ENCODE results near the gene HSF4. TPM values are rescaled to one million over a fixed set of nuclear protein-coding genes. Genes with fewer than 3 reads are reported as not detected.

HSF4 gene
- polyA plus RNA-seq, 4 donors, result 4.6 to 15.1 (median 7.6) TPM

DNA sequence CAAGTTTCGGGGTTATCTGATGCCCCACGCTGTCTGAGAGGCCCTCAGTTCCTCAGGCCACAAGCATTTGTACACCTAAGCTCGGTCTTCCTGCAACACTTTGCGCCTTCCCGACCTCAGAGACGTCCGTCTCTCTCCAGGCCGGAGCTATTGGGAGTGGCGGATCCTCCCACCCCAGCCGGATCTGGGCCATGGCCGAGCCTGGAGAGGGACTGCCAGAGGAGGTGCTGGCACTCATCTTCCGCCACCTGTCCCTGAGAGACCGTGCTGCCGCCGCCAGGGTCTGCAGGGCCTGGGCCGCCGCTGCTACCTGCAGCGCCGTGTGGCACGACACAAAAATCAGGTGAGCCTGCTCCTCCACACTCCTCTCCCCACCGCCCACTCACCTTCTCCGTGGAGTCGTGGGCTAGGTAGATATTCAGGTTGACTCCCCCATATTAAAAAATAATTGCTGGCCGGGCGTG is 2.9 kb upstream of the HSF4 start:
- no peak for FAIRE-seq
- Histone ChIP-seq H3K9me3 (ENCODE audit: control insufficient read depth in 2 of 2, insufficient read depth in 1 of 2, low read depth in 1 of 2, low read length in 1 of 2) (no peaks in the 10 kb centered on the region), H3K4me1 (ENCODE audit: control insufficient read depth in 3 of 3, insufficient read depth in 2 of 3, low read depth in 1 of 3, low read length in 2 of 3) (peaks cover 4 to 52% (median 24%) of the 10 kb centered on the region in 3 donors), H3K27ac (ENCODE audit: low read depth in 1 of 3, low read length in 2 of 3) (no peak overlapping the region), H3K27me3 (ENCODE audit: control insufficient read depth in 3 of 3, insufficient read depth in 3 of 3, low read length in 3 of 3) (peaks cover 10 to 71% (median 13%) of the 10 kb centered on the region in 3 donors), H3K4me3 (ENCODE audit: low read depth in 1 of 3, low read length in 3 of 3) (no peak overlapping the region), H3K36me3 (ENCODE audit: control insufficient read depth in 3 of 3, insufficient read depth in 2 of 3, low read depth in 1 of 3, low read length in 3 of 3) (no peaks in the 10 kb centered on the region)
- DNase-seq, result no peak
- WGBS, 3 donors, result 53 to 74% (median 71%) methylated on average over 24 to 25 of the region's 25 CpGs

GRCh38 chr16:67162506-67163163 is 1.9 kb upstream of the HSF4 start:
- FAIRE-seq (no peak), DNase-seq (peak in 1 of 2 donors; percentile 16)
- 16 to 35% (median 27%) methylated on average over 43 to 44 of the region's 44 CpGs for WGBS, 3 donors
- Histone ChIP-seq H3K27ac (ENCODE audit: low read depth in 1 of 3, low read length in 2 of 3) (no peak overlapping the region), H3K9me3 (ENCODE audit: control insufficient read depth in 2 of 2, insufficient read depth in 1 of 2, low read depth in 1 of 2, low read length in 1 of 2) (no peaks in the 10 kb centered on the region), H3K27me3 (ENCODE audit: control insufficient read depth in 3 of 3, insufficient read depth in 3 of 3, low read length in 3 of 3) (peaks cover 10 to 74% (median 13%) of the 10 kb centered on the region in 3 donors), H3K36me3 (ENCODE audit: control insufficient read depth in 3 of 3, insufficient read depth in 2 of 3, low read depth in 1 of 3, low read length in 3 of 3) (no peaks in the 10 kb centered on the region), H3K4me1 (ENCODE audit: control insufficient read depth in 3 of 3, insufficient read depth in 2 of 3, low read depth in 1 of 3, low read length in 2 of 3) (peaks cover 4 to 52% (median 24%) of the 10 kb centered on the region in 3 donors), H3K4me3 (ENCODE audit: low read depth in 1 of 3, low read length in 3 of 3) (peak overlapping the region in 2 of 3 donors; percentile 7 to 23)

GRCh38 chr16:67163164-67163998 is 1.2 kb upstream of the HSF4 start:
- no peak for FAIRE-seq

GRCh38 chr16:67163999-67164558 is 466 bp upstream of the HSF4 start:
- 0 to 2% (median 2%) methylated on average over 31 to 34 of the region's 34 CpGs for WGBS, 3 donors
- DNase-seq (peak in 1 of 2 donors; percentile 29), FAIRE-seq (no peak)
- Histone ChIP-seq H3K27me3 (ENCODE audit: control insufficient read depth in 3 of 3, insufficient read depth in 3 of 3, low read length in 3 of 3) (peaks cover 10 to 88% (median 13%) of the 10 kb centered on the region in 3 donors), H3K27ac (ENCODE audit: low read depth in 1 of 3, low read length in 2 of 3) (no peak overlapping the region), H3K9me3 (ENCODE audit: control insufficient read depth in 2 of 2, insufficient read depth in 1 of 2, low read depth in 1 of 2, low read length in 1 of 2) (no peaks in the 10 kb centered on the region), H3K36me3 (ENCODE audit: control insufficient read depth in 3 of 3, insufficient read depth in 2 of 3, low read depth in 1 of 3, low read length in 3 of 3) (no peaks in the 10 kb centered on the region), H3K4me1 (ENCODE audit: control insufficient read depth in 3 of 3, insufficient read depth in 2 of 3, low read depth in 1 of 3, low read length in 2 of 3) (peaks cover 4 to 46% (median 21%) of the 10 kb centered on the region in 3 donors), H3K4me3 (ENCODE audit: low read depth in 1 of 3, low read length in 3 of 3) (peak overlapping the region in 2 of 3 donors; percentile 12 to 23)

More at GRCh38 chr16:67163164-67163998, 1.2 kb upstream of the HSF4 start:
- Histone ChIP-seq H3K27me3 (ENCODE audit: control insufficient read depth in 3 of 3, insufficient read depth in 3 of 3, low read length in 3 of 3) (peaks cover 10 to 81% (median 13%) of the 10 kb centered on the region in 3 donors), H3K4me3 (ENCODE audit: low read depth in 1 of 3, low read length in 3 of 3) (peak overlapping the region in 2 of 3 donors; percentile 23), H3K9me3 (ENCODE audit: control insufficient read depth in 2 of 2, insufficient read depth in 1 of 2, low read depth in 1 of 2, low read length in 1 of 2) (no peaks in the 10 kb centered on the region), H3K4me1 (ENCODE audit: control insufficient read depth in 3 of 3, insufficient read depth in 2 of 3, low read depth in 1 of 3, low read length in 2 of 3) (peaks cover 4 to 52% (median 24%) of the 10 kb centered on the region in 3 donors), H3K27ac (ENCODE audit: low read depth in 1 of 3, low read length in 2 of 3) (no peak overlapping the region), H3K36me3 (ENCODE audit: control insufficient read depth in 3 of 3, insufficient read depth in 2 of 3, low read depth in 1 of 3, low read length in 3 of 3) (no peaks in the 10 kb centered on the region)
- DNase-seq, result peak in 1 of 2 donors; percentile 79
- 2 to 4% (median 2%) methylated on average over 81 to 99 of the region's 99 CpGs for WGBS, 3 donors

- H3K36me3 ChIP-seq (ENCODE audit: control insufficient read depth in 3 of 3, insufficient read depth in 2 of 3, low read depth in 1 of 3, low read length in 3 of 3), result no peaks in the 10 kb centered on the region
- no peak for FAIRE-seq
- no peaks in the 10 kb centered on the region for H3K9me3 ChIP-seq (ENCODE audit: control insufficient read depth in 2 of 2, insufficient read depth in 1 of 2, low read depth in 1 of 2, low read length in 1 of 2)
- H3K4me1 ChIP-seq (ENCODE audit: control insufficient read depth in 3 of 3, insufficient read depth in 2 of 3, low read depth in 1 of 3, low read length in 2 of 3), result peaks cover 4 to 52% (median 28%) of the 10 kb centered on the region in 3 donors
- WGBS, 3 donors, result 6 to 13% (median 9%) methylated on average over 77 to 85 of the region's 85 CpGs
- no peak overlapping the region for H3K4me3 ChIP-seq (ENCODE audit: low read depth in 1 of 3, low read length in 3 of 3)
- no peak overlapping the region for H3K27ac ChIP-seq (ENCODE audit: low read depth in 1 of 3, low read length in 2 of 3)
- DNase-seq, result peak in 1 of 2 donors; percentile 62
- peaks cover 10 to 92% (median 13%) of the 10 kb centered on the region in 3 donors for H3K27me3 ChIP-seq (ENCODE audit: control insufficient read depth in 3 of 3, insufficient read depth in 3 of 3, low read length in 3 of 3)
These were observed 855 bp downstream of the HSF4 start for GRCh38 chr16:67165121-67166078.

DNA sequence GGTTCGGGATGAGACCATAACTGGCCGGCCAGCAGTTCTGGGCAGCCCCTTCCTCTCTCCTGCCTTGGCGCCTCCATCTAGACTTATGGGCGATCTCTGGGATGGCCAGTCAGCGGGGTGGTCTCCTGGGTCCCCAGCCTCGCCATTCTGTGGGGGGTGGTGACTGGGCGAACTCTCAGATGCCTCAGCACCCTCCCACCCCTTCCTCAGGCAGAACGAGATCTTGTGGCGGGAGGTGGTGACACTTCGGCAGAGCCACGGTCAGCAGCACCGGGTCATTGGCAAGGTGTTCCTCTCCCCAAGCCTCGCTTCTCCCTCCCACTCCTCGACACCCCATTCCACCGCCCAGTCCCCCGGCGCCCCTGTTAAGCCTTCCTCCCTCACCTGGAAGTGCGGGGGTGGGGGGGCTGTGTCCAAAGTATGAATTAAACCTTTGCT is 1.6 kb downstream of the HSF4 start:
- H3K4me1 ChIP-seq (ENCODE audit: control insufficient read depth in 3 of 3, insufficient read depth in 2 of 3, low read depth in 1 of 3, low read length in 2 of 3), result peaks cover 4 to 57% (median 28%) of the 10 kb centered on the region in 3 donors
- peaks cover 10 to 97% (median 13%) of the 10 kb centered on the region in 3 donors for H3K27me3 ChIP-seq (ENCODE audit: control insufficient read depth in 3 of 3, insufficient read depth in 3 of 3, low read length in 3 of 3)
- FAIRE-seq (no peak), DNase-seq (no peak)
- H3K4me3 ChIP-seq (ENCODE audit: low read depth in 1 of 3, low read length in 3 of 3), result no peak overlapping the region
- H3K9me3 ChIP-seq (ENCODE audit: control insufficient read depth in 2 of 2, insufficient read depth in 1 of 2, low read depth in 1 of 2, low read length in 1 of 2), result no peaks in the 10 kb centered on the region
- H3K36me3 ChIP-seq (ENCODE audit: control insufficient read depth in 3 of 3, insufficient read depth in 2 of 3, low read depth in 1 of 3, low read length in 3 of 3), result no peaks in the 10 kb centered on the region
- H3K27ac ChIP-seq (ENCODE audit: low read depth in 1 of 3, low read length in 2 of 3), result no peak overlapping the region
- 23 to 40% (median 30%) methylated on average over 10 to 18 of the region's 18 CpGs for WGBS, 3 donors

DNA sequence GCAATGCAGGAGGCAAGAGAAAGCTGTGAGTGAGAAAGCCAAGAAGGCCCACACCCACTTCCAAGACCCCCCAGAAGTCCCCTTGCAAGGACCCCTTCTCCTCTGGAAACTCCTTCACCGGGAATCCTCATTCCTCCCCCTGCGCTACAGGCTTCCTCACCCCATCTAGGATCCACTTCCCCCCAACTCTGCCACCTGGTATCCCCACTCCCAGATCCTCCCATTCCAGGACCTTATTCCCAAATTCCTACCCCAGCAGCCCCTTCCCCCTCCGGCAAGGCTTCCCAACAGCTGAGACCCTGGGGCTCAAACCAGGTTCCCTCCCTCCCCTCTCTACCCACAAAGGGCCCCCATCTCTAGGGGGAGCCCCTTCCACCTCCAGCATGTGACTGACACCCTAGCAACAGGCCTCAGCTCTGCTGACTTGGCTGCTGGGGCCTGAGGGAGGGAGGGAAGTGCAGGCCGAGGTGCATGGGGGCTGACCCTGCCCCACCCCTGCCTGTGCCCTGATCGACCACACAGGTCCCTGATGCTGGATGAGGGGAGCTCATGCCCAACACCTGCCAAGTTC is 2.1 kb downstream of the HSF4 start:
- WGBS, 3 donors, result 79 to 81% (median 80%) methylated on average over 5 of the region's 5 CpGs
- FAIRE-seq (no peak), DNase-seq (no peak)
- H3K27me3 ChIP-seq (ENCODE audit: control insufficient read depth in 3 of 3, insufficient read depth in 3 of 3, low read length in 3 of 3), result peaks cover 10 to 97% (median 13%) of the 10 kb centered on the region in 3 donors
- no peak overlapping the region for H3K4me3 ChIP-seq (ENCODE audit: low read depth in 1 of 3, low read length in 3 of 3)
- no peaks in the 10 kb centered on the region for H3K9me3 ChIP-seq (ENCODE audit: control insufficient read depth in 2 of 2, insufficient read depth in 1 of 2, low read depth in 1 of 2, low read length in 1 of 2)
- no peak overlapping the region for H3K27ac ChIP-seq (ENCODE audit: low read depth in 1 of 3, low read length in 2 of 3)
- H3K4me1 ChIP-seq (ENCODE audit: control insufficient read depth in 3 of 3, insufficient read depth in 2 of 3, low read depth in 1 of 3, low read length in 2 of 3), result peaks cover 4 to 54% (median 28%) of the 10 kb centered on the region in 3 donors
- no peaks in the 10 kb centered on the region for H3K36me3 ChIP-seq (ENCODE audit: control insufficient read depth in 3 of 3, insufficient read depth in 2 of 3, low read depth in 1 of 3, low read length in 3 of 3)
